Measurements from ENCODE around the gene JOSD2.

- no peak for TF ChIP-seq POLR2A (IDR thresholded peaks at IDR 0.05)
- no peak for TF ChIP-seq CTCF (IDR thresholded peaks at IDR 0.05)
These were observed 20.0 kb downstream of the JOSD2 start for GRCh38 chr19:50490991-50491472.

Measured in lower leg skin (tissue), 3 donors.